ENCODE results near the gene BACH2. TPM values are rescaled to one million over a fixed set of nuclear protein-coding genes. Genes with fewer than 3 reads are reported as not detected.

Gene BACH2
- total and polyA plus RNA-seq, 9 of the 15 experiments (the other 6 are each of a cell fraction or from before 2014, with no cell fraction given): 0.06 to 3.1 (median 0.59) TPM

- TF ChIP-seq MYBL2 (IDR thresholded peaks at IDR 0.05; ENCODE audit: low read depth) (no peak), MYBL2 (CRISPR knock-in tag; IDR thresholded peaks at IDR 0.05; ENCODE audit: borderline replicate concordance) (no peak), ARID2 (IDR thresholded peaks at IDR 0.05) (no peak), ATF6 (CRISPR knock-in tag; IDR thresholded peaks at IDR 0.05) (no peak), ZKSCAN8 (CRISPR knock-in tag; IDR thresholded peaks at IDR 0.05) (no peak), ZNF57 (CRISPR knock-in tag; IDR thresholded peaks at IDR 0.05) (no peak), MTA1 (IDR thresholded peaks at IDR 0.05; ENCODE audit: borderline replicate concordance) (no peak)
These were observed 216.8 kb downstream of the BACH2 start (continued) for GRCh38 chr6:90079560-90080490.

All from K562 (cell line).